ENCODE data around the gene PRKAR1B. TPM values are rescaled to one million over a fixed set of nuclear protein-coding genes. Genes with fewer than 3 reads are reported as not detected.
A peak's percentile ranks its signal among the peaks of the same experiment; 100 is the strongest.
"Not testable (repeated sequence)": the region's sequence is repeated elsewhere in the genome, so short reads cannot be mapped to it uniquely, and the experiment has no call there.

Gene PRKAR1B
- total and polyA plus RNA-seq, 7 experiments from 2014 or later = 16.1 to 51.4 (median 28.7) TPM

- H3K36me3 Mint-ChIP-seq = peaks cover 3 to 15% (median 8%) of the 10 kb centered on the region in 5 donors
- H3K4me1 ChIP-seq (ENCODE audit: control insufficient read depth in 2 of 2, insufficient read depth in 2 of 2, low read length in 2 of 2); H3K9me3 Mint-ChIP-seq; CTCF ChIA-PET; ATAC-seq; H3K9me3 ChIP-seq (ENCODE audit: control insufficient read depth in 2 of 3, low read length in 3 of 3); H3K4me3 ChIP-seq (ENCODE audit: low read length); H3K27ac ChIP-seq (ENCODE audit: low read depth, low read length); DNase-seq; H3K4me1 Mint-ChIP-seq; intact Hi-C loops (cut with micrococcal nuclease); H3K27ac Mint-ChIP-seq; POLR2A ChIA-PET; H3K36me3 ChIP-seq (ENCODE audit: control insufficient read depth in 2 of 3, insufficient read depth in 3 of 3, low read length in 3 of 3); H3K27me3 ChIP-seq (ENCODE audit: control insufficient read depth in 2 of 2, insufficient read depth in 2 of 2, low read length in 2 of 2); H3K4me3 Mint-ChIP-seq; H3K27me3 Mint-ChIP-seq: not testable (repeated sequence)
Observed at GRCh38 chr7:657010-657409, 70.1 kb downstream of the PRKAR1B start.

GRCh38 chr7:655758-656157, 71.3 kb downstream of the PRKAR1B start:
- H3K9me3 Mint-ChIP-seq = peaks cover 0 to 8% (median 0%) of the 10 kb centered on the region in 11 donors
- no peaks in the 10 kb centered on the region for H3K4me1 ChIP-seq (ENCODE audit: control insufficient read depth in 2 of 2, insufficient read depth in 2 of 2, low read length in 2 of 2)
- intact Hi-C loops (cut with micrococcal nuclease) = no loop called here
- no peak overlapping the region for H3K4me3 ChIP-seq (ENCODE audit: low read length)
- no peak overlapping the region for H3K27ac Mint-ChIP-seq
- no peak for DNase-seq
- no peak overlapping the region for H3K4me3 Mint-ChIP-seq
- no peaks in the 10 kb centered on the region for H3K9me3 ChIP-seq (ENCODE audit: control insufficient read depth in 2 of 3, low read length in 3 of 3)
- CTCF ChIA-PET = no interaction called here
- ATAC-seq = no peak
- POLR2A ChIA-PET = interaction anchor here (1.5 kb wide), 1 partner anchor 11 kb away, joined by 3 read pairs; no protein-coding TSS in a partner anchor
- H3K27ac ChIP-seq (ENCODE audit: low read depth, low read length) = no peak overlapping the region
- peaks cover 3 to 15% (median 8%) of the 10 kb centered on the region in 5 donors for H3K36me3 Mint-ChIP-seq
- no peaks in the 10 kb centered on the region for H3K27me3 Mint-ChIP-seq
- H3K36me3 ChIP-seq (ENCODE audit: control insufficient read depth in 2 of 3, insufficient read depth in 3 of 3, low read length in 3 of 3) = peaks cover 0 to 9% (median 0%) of the 10 kb centered on the region in 3 experiments
- peaks cover 0 to 4% (median 0%) of the 10 kb centered on the region in 7 donors for H3K4me1 Mint-ChIP-seq
- no peaks in the 10 kb centered on the region for H3K27me3 ChIP-seq (ENCODE audit: control insufficient read depth in 2 of 2, insufficient read depth in 2 of 2, low read length in 2 of 2)

DNA sequence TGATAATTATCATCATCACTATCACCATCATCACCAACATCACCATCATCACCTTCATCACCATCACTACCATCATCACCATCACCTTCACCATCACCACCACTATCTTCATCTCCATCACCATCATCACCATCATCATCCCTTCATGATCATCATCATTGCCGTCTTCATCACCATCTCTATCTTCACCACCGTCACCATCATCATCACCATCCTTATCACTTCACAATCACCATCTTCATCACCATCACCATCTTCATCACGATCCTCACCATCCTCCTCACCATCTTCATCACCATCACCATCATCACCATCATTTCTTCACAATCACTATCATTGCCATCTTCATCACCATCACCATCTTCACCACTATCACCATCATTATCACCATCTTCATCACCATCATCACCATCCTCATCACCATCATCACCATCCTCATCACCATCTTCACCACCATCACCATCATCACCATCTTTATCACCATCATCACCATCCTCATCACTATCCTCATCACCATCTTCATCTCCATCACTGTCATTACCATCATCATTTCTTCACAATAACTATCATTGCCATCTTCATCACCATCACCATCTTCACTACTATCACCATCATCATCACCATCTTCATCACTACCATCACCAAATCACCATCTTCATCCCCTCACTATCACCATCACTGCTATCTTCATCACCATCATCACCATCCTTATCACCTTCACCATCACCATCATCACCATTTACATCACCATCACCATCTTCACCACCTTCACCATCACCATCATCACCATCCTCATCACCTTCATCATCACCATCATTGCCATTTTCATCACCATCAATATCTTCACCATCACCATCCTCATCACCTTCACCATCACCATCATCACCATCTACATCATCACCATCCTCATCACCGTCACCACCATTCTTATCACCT, 73.0 kb downstream of the PRKAR1B start:
- Histone ChIP-seq H3K36me3 (ENCODE audit: control insufficient read depth in 2 of 3, insufficient read depth in 3 of 3, low read length in 3 of 3) (peaks cover 0 to 6% (median 0%) of the 10 kb centered on the region in 3 experiments), H3K4me3 (ENCODE audit: low read length) (no peak overlapping the region), H3K27ac (ENCODE audit: low read depth, low read length) (no peak overlapping the region), H3K27me3 (ENCODE audit: control insufficient read depth in 2 of 2, insufficient read depth in 2 of 2, low read length in 2 of 2) (no peaks in the 10 kb centered on the region), H3K4me1 (ENCODE audit: control insufficient read depth in 2 of 2, insufficient read depth in 2 of 2, low read length in 2 of 2) (no peaks in the 10 kb centered on the region), H3K9me3 (ENCODE audit: control insufficient read depth in 2 of 3, low read length in 3 of 3) (no peaks in the 10 kb centered on the region)
- ChIA-PET POLR2A (no interaction called here), CTCF (no interaction called here)
- intact Hi-C loops (cut with micrococcal nuclease) = no loop called here
- Mint-ChIP-seq H3K4me3 (no peak overlapping the region), H3K27ac (no peak overlapping the region), H3K36me3 (peaks cover 0 to 12% (median 6%) of the 10 kb centered on the region in 5 donors), H3K9me3 (peaks cover 0 to 5% (median 0%) of the 10 kb centered on the region in 11 donors), H3K4me1 (peaks cover 0 to 4% (median 0%) of the 10 kb centered on the region in 7 donors), H3K27me3 (no peaks in the 10 kb centered on the region)
- no peak for DNase-seq
- no peak for ATAC-seq

DNA sequence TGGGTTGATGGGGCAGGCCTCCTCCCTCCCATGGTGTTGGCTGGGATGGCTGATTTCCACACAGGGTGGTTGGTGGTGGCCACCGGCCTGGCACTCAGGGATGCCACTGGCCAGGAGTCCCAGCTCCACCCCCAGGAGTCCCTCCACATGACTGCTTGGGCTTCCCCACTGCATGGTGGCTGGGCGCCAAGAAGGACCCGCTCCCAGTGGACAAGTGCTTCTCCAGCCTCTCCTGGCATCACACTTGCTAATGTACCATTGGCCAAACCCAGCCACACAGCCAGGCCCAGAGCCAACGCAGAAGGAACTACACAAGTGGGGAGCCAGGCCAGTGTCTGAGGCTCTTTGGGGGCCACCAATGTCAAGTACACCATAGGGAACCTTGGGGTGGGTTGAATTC, 74.2 kb downstream of the PRKAR1B start:
- Histone ChIP-seq H3K4me3 (ENCODE audit: low read length) (no peak overlapping the region), H3K9me3 (ENCODE audit: control insufficient read depth in 2 of 3, low read length in 3 of 3) (no peaks in the 10 kb centered on the region), H3K36me3 (ENCODE audit: control insufficient read depth in 2 of 3, insufficient read depth in 3 of 3, low read length in 3 of 3) (peaks cover 0 to 4% (median 0%) of the 10 kb centered on the region in 3 experiments), H3K27me3 (ENCODE audit: control insufficient read depth in 2 of 2, insufficient read depth in 2 of 2, low read length in 2 of 2) (no peaks in the 10 kb centered on the region), H3K27ac (ENCODE audit: low read depth, low read length) (no peak overlapping the region), H3K4me1 (ENCODE audit: control insufficient read depth in 2 of 2, insufficient read depth in 2 of 2, low read length in 2 of 2) (no peaks in the 10 kb centered on the region)
- POLR2A ChIA-PET = interaction anchor here (0.7 kb wide), 1 partner anchor 35 kb away, joined by 3 read pairs; no protein-coding TSS in a partner anchor
- H3K27ac Mint-ChIP-seq = peak overlapping the region in 1 of 9 donors; percentile 33
- peaks cover 0 to 3% (median 3%) of the 10 kb centered on the region in 5 donors for H3K36me3 Mint-ChIP-seq
- H3K4me1 Mint-ChIP-seq = no peaks in the 10 kb centered on the region
- H3K4me3 Mint-ChIP-seq = no peak overlapping the region
- H3K9me3 Mint-ChIP-seq = no peaks in the 10 kb centered on the region
- intact Hi-C loops (cut with micrococcal nuclease) = no loop called here
- ATAC-seq (no peak), DNase-seq (no peak)
- no peaks in the 10 kb centered on the region for H3K27me3 Mint-ChIP-seq
- CTCF ChIA-PET = no interaction called here

DNA sequence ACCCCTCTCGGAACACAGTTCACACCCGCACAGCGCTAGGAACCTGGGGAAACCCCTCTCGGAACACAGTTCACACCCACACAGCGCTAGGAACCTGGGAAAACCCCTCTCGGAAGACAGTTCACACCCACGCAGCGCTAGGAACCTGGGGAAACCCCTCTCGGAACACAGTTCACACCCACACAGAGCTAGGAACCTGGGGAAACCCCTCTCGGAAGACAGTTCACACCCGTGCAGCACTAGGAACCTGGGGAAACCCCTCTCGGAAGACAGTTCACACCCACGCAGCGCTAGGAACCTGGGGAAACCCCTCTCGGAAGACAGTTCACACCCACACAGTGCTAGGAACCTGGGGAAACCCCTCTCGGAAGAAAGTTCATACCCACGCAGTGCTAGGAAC, 74.9 kb downstream of the PRKAR1B start:
- intact Hi-C loops (cut with micrococcal nuclease); H3K4me3 Mint-ChIP-seq; H3K9me3 ChIP-seq (ENCODE audit: control insufficient read depth in 2 of 3, low read length in 3 of 3); H3K36me3 ChIP-seq (ENCODE audit: control insufficient read depth in 2 of 3, insufficient read depth in 3 of 3, low read length in 3 of 3); DNase-seq; CTCF ChIA-PET; H3K27ac ChIP-seq (ENCODE audit: low read depth, low read length); H3K27me3 ChIP-seq (ENCODE audit: control insufficient read depth in 2 of 2, insufficient read depth in 2 of 2, low read length in 2 of 2); H3K9me3 Mint-ChIP-seq; H3K4me1 Mint-ChIP-seq; ATAC-seq; H3K4me3 ChIP-seq (ENCODE audit: low read length); H3K27ac Mint-ChIP-seq; H3K36me3 Mint-ChIP-seq; H3K4me1 ChIP-seq (ENCODE audit: control insufficient read depth in 2 of 2, insufficient read depth in 2 of 2, low read length in 2 of 2); H3K27me3 Mint-ChIP-seq: not testable (repeated sequence)
- POLR2A ChIA-PET = interaction anchor here (0.7 kb wide), 1 partner anchor 28 kb away, joined by 4 read pairs; no protein-coding TSS in a partner anchor

- Histone ChIP-seq H3K36me3 (ENCODE audit: control insufficient read depth in 2 of 3, insufficient read depth in 3 of 3, low read length in 3 of 3) (no peaks in the 10 kb centered on the region), H3K4me1 (ENCODE audit: control insufficient read depth in 2 of 2, insufficient read depth in 2 of 2, low read length in 2 of 2) (no peaks in the 10 kb centered on the region), H3K4me3 (ENCODE audit: low read length) (no peak overlapping the region), H3K27ac (ENCODE audit: low read depth, low read length) (no peak overlapping the region), H3K27me3 (ENCODE audit: control insufficient read depth in 2 of 2, insufficient read depth in 2 of 2, low read length in 2 of 2) (no peaks in the 10 kb centered on the region), H3K9me3 (ENCODE audit: control insufficient read depth in 2 of 3, low read length in 3 of 3) (no peaks in the 10 kb centered on the region)
- DNase-seq (peak in 2 of 9 donors; percentile 12 to 52), ATAC-seq (peak; percentile 45)
- Mint-ChIP-seq H3K36me3 (peaks cover 0 to 6% (median 3%) of the 10 kb centered on the region in 5 donors), H3K4me3 (no peak overlapping the region), H3K27ac (no peak overlapping the region), H3K9me3 (no peaks in the 10 kb centered on the region), H3K4me1 (peaks cover 0 to 2% (median 0%) of the 10 kb centered on the region in 7 donors), H3K27me3 (no peaks in the 10 kb centered on the region)
- intact Hi-C loops (cut with micrococcal nuclease) = no loop called here
- ChIA-PET CTCF (no interaction called here), POLR2A (interaction anchor here (0.7 kb wide), 1 partner anchor 27 kb away, joined by 4 read pairs; no protein-coding TSS in a partner anchor)
Observed at GRCh38 chr7:651032-651728, 75.9 kb downstream of the PRKAR1B start.

Measured in naive thymus-derived CD4-positive, alpha-beta T cell (primary cell).